PFSK-1 (cell line): ENCODE data around the gene PRSS48.

Source experiments
- FOXP2 ChIP-seq: optimal IDR thresholded peaks from 2 replicates; pipeline ENCODE3; 2011; ENCODE audit warnings: borderline replicate concordance, control low read depth, inconsistent platforms; ENCODE audit not compliant: insufficient read depth; ENCODE audit errors: extremely low read length, extremely low read depth
- POLR2AphosphoS5 ChIP-seq: IDR thresholded peaks from 2 replicates; pipeline ENCODE4 v1.6.1; 2012; ENCODE audit warnings: low read depth, mild to moderate bottlenecking, control low read depth, low read length, moderate library complexity
- REST ChIP-seq, 2 experiments: IDR thresholded peaks; 2 replicates each; pipeline versions ENCODE4 v1.6.1 to v1.8.0; 2011 to 2012; ENCODE audit warnings: low read depth in 2 of 2, low read length in 2 of 2, control low read depth in 1 of 2, inconsistent platforms in 1 of 2, mild to moderate bottlenecking in 1 of 2, moderate library complexity in 1 of 2; ENCODE audit not compliant: insufficient read depth in 1 of 2
- TAF1 ChIP-seq: IDR thresholded peaks from 2 replicates; pipeline ENCODE4 v1.6.1; 2012; ENCODE audit warnings: low read length, control low read depth, borderline replicate concordance; ENCODE audit not compliant: insufficient read depth

DNA sequence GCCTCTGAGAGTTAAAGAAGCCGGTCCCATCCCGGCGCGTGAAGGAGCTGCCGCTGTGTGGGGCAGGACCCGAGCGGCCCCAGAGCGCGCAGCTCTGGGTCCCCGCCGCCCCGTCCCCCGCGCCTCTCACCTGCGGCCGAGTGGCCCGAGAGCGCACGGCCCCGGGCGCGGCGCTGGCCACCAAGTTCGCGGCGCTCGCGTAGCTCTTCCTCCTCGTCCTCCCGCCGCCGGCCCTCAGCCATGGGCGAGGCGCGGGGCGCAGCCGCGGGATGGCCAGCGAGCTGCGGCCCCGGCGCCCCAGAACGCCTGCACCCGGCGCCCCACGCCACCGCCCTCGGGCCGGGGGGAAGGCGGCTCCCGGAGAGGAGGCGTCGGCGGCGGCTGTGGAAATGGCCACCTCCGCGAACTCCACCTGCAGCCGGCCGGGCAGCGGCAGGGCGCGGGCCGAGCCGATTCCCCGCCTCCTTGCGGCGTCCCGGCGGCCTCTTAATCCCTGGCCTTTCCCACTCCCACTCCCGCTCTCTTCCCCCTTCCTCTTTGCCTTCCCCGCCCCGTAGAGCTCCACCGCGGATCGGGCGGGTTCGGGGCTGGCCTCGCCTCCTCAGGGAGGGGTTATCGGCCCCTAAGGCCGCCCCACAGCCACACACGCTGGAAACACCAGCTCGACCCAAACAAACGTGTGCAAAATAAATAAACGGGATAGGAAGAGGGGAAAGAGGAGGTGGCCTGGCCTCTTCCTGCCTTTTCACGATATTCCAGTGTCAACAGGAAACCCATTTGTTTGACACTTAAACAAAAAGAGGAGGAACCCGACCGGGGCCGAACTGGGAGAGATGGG, 48.4 kb downstream of the PRSS48 start, which contains the start of gene SH3D19:
- TF ChIP-seq TAF1 = 0 out of 2 replicates have a peak, but pooled peaks have one; percentile 28
- TF ChIP-seq REST (IDR thresholded peaks at IDR 0.05; ENCODE audit: insufficient read depth in 1 of 2, low read depth in 2 of 2, low read length in 2 of 2) = no peak; a peak in 1 of 4 replicates
- peak; percentile 74 for TF ChIP-seq FOXP2
- peak; percentile 29 for TF ChIP-seq POLR2AphosphoS5
